HEK293 (cell line): ENCODE measurements around the gene SLC39A1.

Source experiments
- CTCF ChIA-PET: fragments of 350-600 bp; formaldehyde crosslinking; extraction: SDS; loops from one replicate; lab custom pipeline; 2021; ENCODE audit warnings: antibody characterized with exemption; lab: Yijun Ruan, JAX
- POLR2A ChIA-PET: fragments of 300-600 bp; formaldehyde crosslinking; extraction: SDS; loops from one replicate; lab custom pipeline; 2020; ENCODE audit warnings: antibody characterized with exemption, inconsistent platforms; lab: Yijun Ruan, JAX
- H3K27ac ChIP-seq: fragments of 200-500 bp; sonication (Bioruptor generic); 2 replicates; pipeline ENCODE4 v1.5.1; 2014; ENCODE audit warnings: low read depth, low read length, control low read depth, inconsistent platforms; ENCODE audit errors: extremely low read depth
- H3K36me3 ChIP-seq, 2 experiments: fragments of 200-500 bp in 1 of 2; sonication (Bioruptor generic) in 1 of 2; 1 replicate in 1 of 2; 2 replicates in 1 of 2; pipeline ENCODE4 v1.5.1; 2014 to 2017; ENCODE audit warnings: inconsistent platforms in 2 of 2, low read length in 2 of 2; ENCODE audit not compliant: control insufficient read depth in 2 of 2, insufficient read depth in 1 of 2
- H3K4me1 ChIP-seq: fragments of 200-500 bp; sonication (Bioruptor generic); 2 replicates; pipeline ENCODE4 v1.5.1; 2014; ENCODE audit warnings: mild to moderate bottlenecking, low read length, inconsistent platforms; ENCODE audit not compliant: control insufficient read depth, insufficient read depth
- H3K4me3 ChIP-seq: 2 replicates; pipeline ENCODE4 v1.5.1; 2011; ENCODE audit warnings: low read depth, mild to moderate bottlenecking, control low read depth, low read length, moderate library complexity
- H3K9me3 ChIP-seq: fragments of 200-500 bp; sonication (Bioruptor generic); 2 replicates; pipeline ENCODE4 v1.5.1; 2014; ENCODE audit warnings: low read depth, low read length, inconsistent platforms; ENCODE audit not compliant: control insufficient read depth, insufficient read depth
- GLIS1 ChIP-seq: fragments of 450-650 bp; formaldehyde crosslinking; IDR thresholded peaks from 2 replicates; pipeline ENCODE4 v1.5.1; 2016; ENCODE audit warnings: missing biosample characterization, missing genetic modification characterization
- KLF1 ChIP-seq: fragments of 450-650 bp; formaldehyde crosslinking; IDR thresholded peaks from 2 replicates; pipeline ENCODE4 v1.5.1; 2016; ENCODE audit warnings: missing biosample characterization, missing genetic modification characterization
- OSR2 ChIP-seq: fragments of 450-650 bp; formaldehyde crosslinking; IDR thresholded peaks from 2 replicates; pipeline ENCODE4 v1.5.1; 2016; ENCODE audit warnings: missing biosample characterization, missing genetic modification characterization
- SP2 ChIP-seq: fragments of 450-650 bp; formaldehyde crosslinking; IDR thresholded peaks from 2 replicates; pipeline ENCODE4 v1.5.1; 2016; ENCODE audit warnings: missing biosample characterization, missing genetic modification characterization
- SP3 ChIP-seq: fragments of 450-650 bp; formaldehyde crosslinking; IDR thresholded peaks from 2 replicates; pipeline ENCODE4 v1.5.1; 2016; ENCODE audit warnings: missing biosample characterization, missing genetic modification characterization
- TCF7L2 ChIP-seq: IDR thresholded peaks from 2 replicates; pipeline ENCODE4 v1.6.1; 2011; ENCODE audit warnings: low read depth, mild to moderate bottlenecking, inconsistent platforms, low read length, moderate library complexity, borderline replicate concordance
- ZBTB1 ChIP-seq: fragments of 450-650 bp; formaldehyde crosslinking; IDR thresholded peaks from 2 replicates; pipeline ENCODE4 v1.5.1; 2016; ENCODE audit warnings: missing biosample characterization, missing genetic modification characterization
- ZBTB8A ChIP-seq: fragments of 450-650 bp; formaldehyde crosslinking; IDR thresholded peaks from 2 replicates; pipeline ENCODE4 v1.5.1; 2016; ENCODE audit warnings: missing biosample characterization, missing genetic modification characterization
- ZNF140 ChIP-seq: fragments of 450-650 bp; formaldehyde crosslinking; IDR thresholded peaks from 2 replicates; pipeline ENCODE4 v1.5.1; 2016; ENCODE audit warnings: missing biosample characterization, missing genetic modification characterization
- ZNF24 ChIP-seq: fragments of 450-650 bp; formaldehyde crosslinking; IDR thresholded peaks from 2 replicates; pipeline ENCODE4 v1.5.1; 2016; ENCODE audit warnings: missing biosample characterization, missing genetic modification characterization
- ZNF292 ChIP-seq: fragments of 450-650 bp; formaldehyde crosslinking; IDR thresholded peaks from 2 replicates; pipeline ENCODE4 v1.5.1; 2016; ENCODE audit warnings: low read depth, missing biosample characterization, missing genetic modification characterization, borderline replicate concordance
- ZNF341 ChIP-seq: fragments of 450-650 bp; formaldehyde crosslinking; IDR thresholded peaks from 2 replicates; pipeline ENCODE4; 2016; ENCODE audit warnings: low read depth, missing biosample characterization, missing genetic modification characterization
- ZNF354C ChIP-seq: fragments of 450-650 bp; formaldehyde crosslinking; IDR thresholded peaks from 2 replicates; pipeline ENCODE4 v1.5.1; 2016; ENCODE audit warnings: missing biosample characterization, missing genetic modification characterization, low read depth, borderline replicate concordance
- ZNF416 ChIP-seq: fragments of 450-650 bp; formaldehyde crosslinking; IDR thresholded peaks from 2 replicates; pipeline ENCODE4 v1.5.1; 2016; ENCODE audit warnings: missing biosample characterization, missing genetic modification characterization
- ZNF501 ChIP-seq: fragments of 450-650 bp; formaldehyde crosslinking; IDR thresholded peaks from 2 replicates; pipeline ENCODE4 v1.5.1; 2016; ENCODE audit warnings: missing biosample characterization, missing genetic modification characterization
- ZNF548 ChIP-seq: fragments of 450-650 bp; formaldehyde crosslinking; IDR thresholded peaks from 2 replicates; pipeline ENCODE4 v1.5.1; 2016; ENCODE audit warnings: missing biosample characterization, missing genetic modification characterization
- ZNF558 ChIP-seq: fragments of 450-650 bp; formaldehyde crosslinking; IDR thresholded peaks from 2 replicates; pipeline ENCODE4 v1.5.1; 2016; ENCODE audit warnings: missing biosample characterization, missing genetic modification characterization
- ZNF610 ChIP-seq: fragments of 450-650 bp; formaldehyde crosslinking; IDR thresholded peaks from 2 replicates; pipeline ENCODE4 v1.5.1; 2016; ENCODE audit warnings: missing biosample characterization, missing genetic modification characterization, borderline replicate concordance
- ZNF623 ChIP-seq: fragments of 450-650 bp; formaldehyde crosslinking; IDR thresholded peaks from 2 replicates; pipeline ENCODE4 v1.5.1; 2016; ENCODE audit warnings: missing biosample characterization, missing genetic modification characterization
- TF ChIP-seq, protein P1 (sequence below): fragments of 450-650 bp; formaldehyde crosslinking; IDR thresholded peaks from 2 replicates; pipeline ENCODE4 v1.5.1; 2017; ENCODE audit warnings: missing biosample characterization, missing genetic modification characterization
- TF ChIP-seq, protein P2 (sequence below): fragments of 450-650 bp; formaldehyde crosslinking; IDR thresholded peaks from 2 replicates; pipeline ENCODE4 v1.5.1; 2017; ENCODE audit warnings: missing biosample characterization, missing genetic modification characterization
- TF ChIP-seq, protein P3 (sequence below): fragments of 450-650 bp; formaldehyde crosslinking; IDR thresholded peaks from 2 replicates; pipeline ENCODE4 v1.5.1; 2017; ENCODE audit warnings: missing biosample characterization, missing genetic modification characterization
- TF ChIP-seq, protein P4 (sequence below): fragments of 450-650 bp; formaldehyde crosslinking; IDR thresholded peaks from 2 replicates; pipeline ENCODE4 v1.5.1; 2016; ENCODE audit warnings: missing biosample characterization, missing genetic modification characterization
- TF ChIP-seq, protein P5 (sequence below): fragments of 450-650 bp; formaldehyde crosslinking; IDR thresholded peaks from 2 replicates; pipeline ENCODE4 v1.5.1; 2016; ENCODE audit warnings: missing biosample characterization, missing genetic modification characterization
- TF ChIP-seq, protein P6 (sequence below): fragments of 450-650 bp; formaldehyde crosslinking; IDR thresholded peaks from 2 replicates; pipeline ENCODE4 v1.5.0; 2017; ENCODE audit warnings: missing biosample characterization, missing genetic modification characterization, borderline replicate concordance

Gene SLC39A1

DNA sequence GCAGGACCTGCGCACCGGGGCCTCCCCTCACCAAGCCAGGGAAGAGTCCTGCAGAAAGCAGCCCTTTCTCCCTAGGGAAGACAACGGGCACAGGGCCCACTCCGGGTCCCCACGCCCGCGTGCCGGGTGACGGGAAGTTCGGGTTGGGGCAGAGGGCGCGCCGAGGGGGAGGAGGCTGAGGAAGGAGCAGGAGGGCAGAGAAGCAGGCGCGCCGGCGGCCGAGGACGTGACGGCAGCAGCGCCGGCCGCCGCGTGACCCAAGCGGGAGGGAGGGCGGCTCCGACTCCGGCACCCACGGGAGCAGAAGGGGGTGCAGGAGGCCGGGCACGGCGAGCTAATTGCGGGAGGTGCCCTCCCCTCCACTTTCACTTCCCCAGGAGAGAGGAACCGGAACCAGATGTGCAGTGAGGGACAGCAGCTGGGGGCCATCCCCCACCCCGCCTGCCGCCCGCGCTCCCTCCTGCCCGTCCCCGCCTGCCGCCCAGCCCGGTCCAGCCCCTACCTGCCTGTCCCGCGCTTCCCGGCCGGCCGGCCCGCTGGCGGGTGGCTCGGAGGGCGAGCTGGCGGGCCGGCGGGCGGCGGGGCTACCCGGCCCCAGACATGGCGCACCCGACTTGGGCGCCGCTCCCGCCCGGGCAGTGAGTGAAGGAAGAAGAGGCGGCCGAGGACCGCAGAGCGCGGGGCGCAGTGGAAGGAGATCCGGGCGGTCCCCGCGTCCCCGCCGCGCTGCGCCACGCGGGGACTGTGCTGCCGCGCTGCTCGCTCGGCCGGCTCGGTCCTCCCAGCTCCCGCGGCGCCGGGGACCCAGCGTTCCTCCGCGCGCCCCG, 17.3 kb downstream of the SLC39A1 start:
- POLR2A ChIA-PET = interaction anchor here (0.6 to 4.3 kb wide), 12 partner anchors 10 to 143 kb away, joined by 4 to 36 read pairs (median 10); partner anchors contain the start of genes CREB3L4, CRTC2, GATAD2B and JTB
- Histone ChIP-seq H3K4me1 (no peaks in the 10 kb centered on the region), H3K36me3 (peaks cover 7 to 67% of the 10 kb centered on the region in 2 experiments; a peak in 2 of 3 replicates), H3K27ac (peak overlapping the region; percentile 91), H3K4me3 (peak overlapping the region; percentile 74), H3K9me3 (no peaks in the 10 kb centered on the region)
- CTCF ChIA-PET = interaction anchor here (0.6 to 2.5 kb wide), 26 partner anchors 8 to 156 kb away, joined by 3 to 13 read pairs (median 5); partner anchors contain the start of genes RAB13 and SLC39A1
- TF ChIP-seq KLF1 (peak; percentile 59), ZBTB1 (tag by site-specific recombination) (no peak), ZBTB8A (tag by site-specific recombination) (peak; percentile 89), ZNF140 (tag by site-specific recombination) (no peak), SP2 (tag by site-specific recombination) (peak; percentile 82), OSR2 (tag by site-specific recombination) (peak; percentile 64), ZNF24 (tag by site-specific recombination) (no peak), ZNF416 (no peak), ZNF292 (no peak), GLIS1 (tag by site-specific recombination) (peak; percentile 98), SP3 (tag by site-specific recombination) (peak; percentile 76), TCF7L2 (no peak), ZNF341 (tag by site-specific recombination) (peak; percentile 89), ZNF548 (tag by site-specific recombination) (no peak), ZNF501 (0 out of 2 replicates have a peak, but pooled peaks have one; percentile 70), ZNF610 (peak; percentile 54; the same call in 1 of the 2 replicates), ZNF623 (no peak), ZNF558 (tag by site-specific recombination) (no peak), ZNF354C (tag by site-specific recombination) (no peak)
- TF ChIP-seq, protein P1, sequence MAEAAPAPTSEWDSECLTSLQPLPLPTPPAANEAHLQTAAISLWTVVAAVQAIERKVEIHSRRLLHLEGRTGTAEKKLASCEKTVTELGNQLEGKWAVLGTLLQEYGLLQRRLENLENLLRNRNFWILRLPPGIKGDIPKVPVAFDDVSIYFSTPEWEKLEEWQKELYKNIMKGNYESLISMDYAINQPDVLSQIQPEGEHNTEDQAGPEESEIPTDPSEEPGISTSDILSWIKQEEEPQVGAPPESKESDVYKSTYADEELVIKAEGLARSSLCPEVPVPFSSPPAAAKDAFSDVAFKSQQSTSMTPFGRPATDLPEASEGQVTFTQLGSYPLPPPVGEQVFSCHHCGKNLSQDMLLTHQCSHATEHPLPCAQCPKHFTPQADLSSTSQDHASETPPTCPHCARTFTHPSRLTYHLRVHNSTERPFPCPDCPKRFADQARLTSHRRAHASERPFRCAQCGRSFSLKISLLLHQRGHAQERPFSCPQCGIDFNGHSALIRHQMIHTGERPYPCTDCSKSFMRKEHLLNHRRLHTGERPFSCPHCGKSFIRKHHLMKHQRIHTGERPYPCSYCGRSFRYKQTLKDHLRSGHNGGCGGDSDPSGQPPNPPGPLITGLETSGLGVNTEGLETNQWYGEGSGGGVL (tag by site-specific recombination) = peak; percentile 69
- TF ChIP-seq, protein P2, sequence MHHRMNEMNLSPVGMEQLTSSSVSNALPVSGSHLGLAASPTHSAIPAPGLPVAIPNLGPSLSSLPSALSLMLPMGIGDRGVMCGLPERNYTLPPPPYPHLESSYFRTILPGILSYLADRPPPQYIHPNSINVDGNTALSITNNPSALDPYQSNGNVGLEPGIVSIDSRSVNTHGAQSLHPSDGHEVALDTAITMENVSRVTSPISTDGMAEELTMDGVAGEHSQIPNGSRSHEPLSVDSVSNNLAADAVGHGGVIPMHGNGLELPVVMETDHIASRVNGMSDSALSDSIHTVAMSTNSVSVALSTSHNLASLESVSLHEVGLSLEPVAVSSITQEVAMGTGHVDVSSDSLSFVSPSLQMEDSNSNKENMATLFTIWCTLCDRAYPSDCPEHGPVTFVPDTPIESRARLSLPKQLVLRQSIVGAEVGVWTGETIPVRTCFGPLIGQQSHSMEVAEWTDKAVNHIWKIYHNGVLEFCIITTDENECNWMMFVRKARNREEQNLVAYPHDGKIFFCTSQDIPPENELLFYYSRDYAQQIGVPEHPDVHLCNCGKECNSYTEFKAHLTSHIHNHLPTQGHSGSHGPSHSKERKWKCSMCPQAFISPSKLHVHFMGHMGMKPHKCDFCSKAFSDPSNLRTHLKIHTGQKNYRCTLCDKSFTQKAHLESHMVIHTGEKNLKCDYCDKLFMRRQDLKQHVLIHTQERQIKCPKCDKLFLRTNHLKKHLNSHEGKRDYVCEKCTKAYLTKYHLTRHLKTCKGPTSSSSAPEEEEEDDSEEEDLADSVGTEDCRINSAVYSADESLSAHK (tag by site-specific recombination) = no peak
- TF ChIP-seq, protein P3, sequence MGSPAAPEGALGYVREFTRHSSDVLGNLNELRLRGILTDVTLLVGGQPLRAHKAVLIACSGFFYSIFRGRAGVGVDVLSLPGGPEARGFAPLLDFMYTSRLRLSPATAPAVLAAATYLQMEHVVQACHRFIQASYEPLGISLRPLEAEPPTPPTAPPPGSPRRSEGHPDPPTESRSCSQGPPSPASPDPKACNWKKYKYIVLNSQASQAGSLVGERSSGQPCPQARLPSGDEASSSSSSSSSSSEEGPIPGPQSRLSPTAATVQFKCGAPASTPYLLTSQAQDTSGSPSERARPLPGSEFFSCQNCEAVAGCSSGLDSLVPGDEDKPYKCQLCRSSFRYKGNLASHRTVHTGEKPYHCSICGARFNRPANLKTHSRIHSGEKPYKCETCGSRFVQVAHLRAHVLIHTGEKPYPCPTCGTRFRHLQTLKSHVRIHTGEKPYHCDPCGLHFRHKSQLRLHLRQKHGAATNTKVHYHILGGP (tag by site-specific recombination) = no peak
- TF ChIP-seq, protein P4, sequence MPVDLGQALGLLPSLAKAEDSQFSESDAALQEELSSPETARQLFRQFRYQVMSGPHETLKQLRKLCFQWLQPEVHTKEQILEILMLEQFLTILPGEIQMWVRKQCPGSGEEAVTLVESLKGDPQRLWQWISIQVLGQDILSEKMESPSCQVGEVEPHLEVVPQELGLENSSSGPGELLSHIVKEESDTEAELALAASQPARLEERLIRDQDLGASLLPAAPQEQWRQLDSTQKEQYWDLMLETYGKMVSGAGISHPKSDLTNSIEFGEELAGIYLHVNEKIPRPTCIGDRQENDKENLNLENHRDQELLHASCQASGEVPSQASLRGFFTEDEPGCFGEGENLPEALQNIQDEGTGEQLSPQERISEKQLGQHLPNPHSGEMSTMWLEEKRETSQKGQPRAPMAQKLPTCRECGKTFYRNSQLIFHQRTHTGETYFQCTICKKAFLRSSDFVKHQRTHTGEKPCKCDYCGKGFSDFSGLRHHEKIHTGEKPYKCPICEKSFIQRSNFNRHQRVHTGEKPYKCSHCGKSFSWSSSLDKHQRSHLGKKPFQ (tag by site-specific recombination) = no peak
- TF ChIP-seq, protein P5, sequence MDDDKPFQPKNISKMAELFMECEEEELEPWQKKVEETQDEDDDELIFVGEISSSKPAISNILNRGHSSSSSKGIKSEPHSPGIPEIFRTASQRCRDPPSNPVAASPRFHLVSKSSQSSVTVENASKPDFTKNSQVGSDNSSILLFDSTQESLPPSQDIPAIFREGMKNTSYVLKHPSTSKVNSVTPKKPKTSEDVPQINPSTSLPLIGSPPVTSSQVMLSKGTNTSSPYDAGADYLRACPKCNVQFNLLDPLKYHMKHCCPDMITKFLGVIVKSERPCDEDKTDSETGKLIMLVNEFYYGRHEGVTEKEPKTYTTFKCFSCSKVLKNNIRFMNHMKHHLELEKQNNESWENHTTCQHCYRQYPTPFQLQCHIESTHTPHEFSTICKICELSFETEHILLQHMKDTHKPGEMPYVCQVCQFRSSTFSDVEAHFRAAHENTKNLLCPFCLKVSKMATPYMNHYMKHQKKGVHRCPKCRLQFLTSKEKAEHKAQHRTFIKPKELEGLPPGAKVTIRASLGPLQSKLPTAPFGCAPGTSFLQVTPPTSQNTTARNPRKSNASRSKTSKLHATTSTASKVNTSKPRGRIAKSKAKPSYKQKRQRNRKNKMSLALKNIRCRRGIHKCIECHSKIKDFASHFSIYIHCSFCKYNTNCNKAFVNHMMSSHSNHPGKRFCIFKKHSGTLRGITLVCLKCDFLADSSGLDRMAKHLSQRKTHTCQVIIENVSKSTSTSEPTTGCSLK (tag by site-specific recombination) = no peak
- TF ChIP-seq, protein P6, sequence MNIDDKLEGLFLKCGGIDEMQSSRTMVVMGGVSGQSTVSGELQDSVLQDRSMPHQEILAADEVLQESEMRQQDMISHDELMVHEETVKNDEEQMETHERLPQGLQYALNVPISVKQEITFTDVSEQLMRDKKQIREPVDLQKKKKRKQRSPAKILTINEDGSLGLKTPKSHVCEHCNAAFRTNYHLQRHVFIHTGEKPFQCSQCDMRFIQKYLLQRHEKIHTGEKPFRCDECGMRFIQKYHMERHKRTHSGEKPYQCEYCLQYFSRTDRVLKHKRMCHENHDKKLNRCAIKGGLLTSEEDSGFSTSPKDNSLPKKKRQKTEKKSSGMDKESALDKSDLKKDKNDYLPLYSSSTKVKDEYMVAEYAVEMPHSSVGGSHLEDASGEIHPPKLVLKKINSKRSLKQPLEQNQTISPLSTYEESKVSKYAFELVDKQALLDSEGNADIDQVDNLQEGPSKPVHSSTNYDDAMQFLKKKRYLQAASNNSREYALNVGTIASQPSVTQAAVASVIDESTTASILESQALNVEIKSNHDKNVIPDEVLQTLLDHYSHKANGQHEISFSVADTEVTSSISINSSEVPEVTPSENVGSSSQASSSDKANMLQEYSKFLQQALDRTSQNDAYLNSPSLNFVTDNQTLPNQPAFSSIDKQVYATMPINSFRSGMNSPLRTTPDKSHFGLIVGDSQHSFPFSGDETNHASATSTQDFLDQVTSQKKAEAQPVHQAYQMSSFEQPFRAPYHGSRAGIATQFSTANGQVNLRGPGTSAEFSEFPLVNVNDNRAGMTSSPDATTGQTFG = no peak
